Heart left ventricle (tissue), 16 donors: ENCODE data around the gene ZFYVE27. TPM values are rescaled to one million over a fixed set of nuclear protein-coding genes. Genes with fewer than 3 reads are reported as not detected.
A peak's percentile ranks its signal among the peaks of the same experiment; 100 is the strongest.

Experiments used
- ATAC-seq, 4 donors: fragments of 200-7000 bp; cut with Tn5 transposase; one replicate each; pipeline ENCODE4 v1.9.1; 2020 to 2022; ENCODE audit warnings: moderate library complexity in 4 of 4, mild to moderate bottlenecking in 3 of 4, moderate number of reproducible peaks in 1 of 4
- DNase-seq, 5 donors: peaks; one replicate each; pipeline ENCODE4 v3.0.0-alpha.2; 2020
- H3K27ac ChIP-seq, 12 donors: fragments of 200-600 bp; sonication (generic) in 4 of 12; one replicate each; pipeline versions ENCODE4 v1.5.0 to v1.8.0; 2016 to 2022; ENCODE audit warnings: mild to moderate bottlenecking in 2 of 12
- H3K27me3 ChIP-seq, 9 donors: fragments of 200-600 bp; sonication (generic) in 2 of 9; one replicate each; pipeline versions ENCODE4 v1.5.1 to v1.8.0; 2016 to 2022; ENCODE audit warnings: mild to moderate bottlenecking in 3 of 9
- H3K36me3 ChIP-seq, 9 donors: fragments of 200-600 bp; sonication (generic) in 2 of 9; one replicate each; pipeline versions ENCODE4 v1.5.0 to v1.8.0; 2018 to 2022; ENCODE audit warnings: mild to moderate bottlenecking in 2 of 9
- H3K4me1 ChIP-seq, 12 donors: fragments of 200-600 bp; sonication (generic) in 4 of 12; one replicate each; pipeline versions ENCODE4 v1.5.0 to v1.8.0; 2016 to 2022; ENCODE audit warnings: mild to moderate bottlenecking in 3 of 12
- H3K4me3 ChIP-seq, 12 donors: fragments of 200-600 bp; sonication (generic) in 4 of 12; one replicate each; pipeline versions ENCODE4 v1.5.0 to v1.8.0; 2017 to 2022; ENCODE audit warnings: mild to moderate bottlenecking in 9 of 12, moderate library complexity in 4 of 12
- H3K9me3 ChIP-seq, 12 donors: fragments of 200-600 bp; sonication (generic) in 4 of 12; one replicate each; pipeline versions ENCODE4 v1.5.0 to v1.8.0; 2016 to 2022; ENCODE audit warnings: mild to moderate bottlenecking in 1 of 12
- POLR2A ChIP-seq, 2 donors: fragments of 450-650 bp; IDR thresholded peaks; one replicate each; pipeline ENCODE4 v1.6.1; 2017; ENCODE audit warnings: antibody characterized with exemption in 2 of 2, mild to moderate bottlenecking in 2 of 2, moderate library complexity in 2 of 2
- WGBS, 4 donors: extraction: QIAGEN DNeasy Blood & Tissue Kit in 2 of 4; methylation state at CpG; one replicate each; pipeline versions ENCODE4 v1.1.5 to v1.1.7; 2013 to 2018; 5-methylcytosine and 5-hydroxymethylcytosine counted together
- intact Hi-C, 10 donors: fragments of 100-400 bp; cut with DNase I; formaldehyde crosslinking; loops; one replicate each; pipeline versions ENCODE4 v1.11.1 to v1.14.2; 2022
- polyA plus RNA-seq, 2 donors: library from polyadenylated mRNA; stranded (reverse); fragments of 200-250 nt; gene quantifications; one replicate each; pipeline ENCODE4 v1.2.3, GENCODE V29; 2013
- total RNA-seq, 9 donors: library from RNA; depleted of rRNA in 2 of 9; stranded (reverse); fragments of >200 nt in 2 of 9; fragmentation: NEBNext Ultra II Directional in 3 of 9; extraction: Animal tissue kit (Norgen Biotek cat#: 25700) in 3 of 9; gene quantifications; one replicate each; pipeline versions ENCODE4 v1.1.0 to v1.2.4, GENCODE V29; 2016 to 2023
- TF ChIP-seq, protein P1 (sequence below), 12 donors: fragments of 200-600 bp; sonication (generic) in 4 of 12; IDR thresholded peaks; one replicate each; pipeline versions ENCODE4 v1.5.0 to v1.8.0; 2018 to 2022; ENCODE audit warnings: antibody characterized with exemption in 12 of 12, mild to moderate bottlenecking in 5 of 12
- donor health status: ischemic (EF 13 %, LVEDD 7.1; RV severe dilation, severe dysfunction).
- donor health status: healthy with polysubstance abuse.
- donor health status: DM: no; HTN: yes; CAD: no.
- donor health status: DM: no; HTN: no; CAD: no.
- donor health status: ischemic (EF 25% LVEDD 6.9; RV normal size, moderate dysfunction).
- donor health status: ischemic (EF 25% LVEDD 5.7; RV mildly dilated, moderate dysfunction).
- donor health status: healthy.
- donor health status: DM: yes; HTN: yes; CAD: no.
- donor health status: ischemic (EF 35%, LVEDD 5.7; RV mildly dilated, moderate dysfunction).
- donor health status: nonischemic (EF 11% LVEDD 7.7; RV severe dilation, severe dysfunction).
- donor health status: DM: yes; HTN: yes; CAD: no.
- donor health status: PGD.
- donor health status: ischemic (EF 29% LVEDD 5.4; RV normal size, mild dysfunction).
- donor health status: nonischemic (EF 23%, LVEDD 6.1; RV moderate dilation, normal function).

Gene ZFYVE27
- total and polyA plus RNA-seq, 11 donors, result 7.3 to 28.5 (median 13.1) TPM

DNA sequence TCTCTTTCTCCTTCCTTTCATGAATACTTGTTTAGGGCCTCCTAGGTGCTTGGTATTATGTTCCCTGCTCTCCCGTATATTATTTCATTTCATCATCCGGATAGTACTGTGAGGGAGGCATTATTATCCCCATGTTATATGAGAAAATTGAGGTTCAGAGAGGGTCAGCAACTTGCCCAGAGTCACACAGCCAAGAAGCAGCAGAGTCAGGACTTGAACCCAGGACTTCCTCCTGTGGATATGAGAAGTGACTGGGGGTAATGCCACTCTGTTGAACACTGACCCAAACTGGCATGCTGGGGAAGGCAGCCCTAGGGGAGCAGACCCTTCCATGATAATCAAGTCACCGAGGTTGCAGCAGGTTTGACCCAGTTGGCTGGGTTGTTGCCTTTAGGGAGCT lies 43.0 kb downstream of the ZFYVE27 start:
- 92 to 97% (median 94%) methylated on average over 3 of the region's 3 CpGs for WGBS, 4 donors
- no peak for DNase-seq

DNA sequence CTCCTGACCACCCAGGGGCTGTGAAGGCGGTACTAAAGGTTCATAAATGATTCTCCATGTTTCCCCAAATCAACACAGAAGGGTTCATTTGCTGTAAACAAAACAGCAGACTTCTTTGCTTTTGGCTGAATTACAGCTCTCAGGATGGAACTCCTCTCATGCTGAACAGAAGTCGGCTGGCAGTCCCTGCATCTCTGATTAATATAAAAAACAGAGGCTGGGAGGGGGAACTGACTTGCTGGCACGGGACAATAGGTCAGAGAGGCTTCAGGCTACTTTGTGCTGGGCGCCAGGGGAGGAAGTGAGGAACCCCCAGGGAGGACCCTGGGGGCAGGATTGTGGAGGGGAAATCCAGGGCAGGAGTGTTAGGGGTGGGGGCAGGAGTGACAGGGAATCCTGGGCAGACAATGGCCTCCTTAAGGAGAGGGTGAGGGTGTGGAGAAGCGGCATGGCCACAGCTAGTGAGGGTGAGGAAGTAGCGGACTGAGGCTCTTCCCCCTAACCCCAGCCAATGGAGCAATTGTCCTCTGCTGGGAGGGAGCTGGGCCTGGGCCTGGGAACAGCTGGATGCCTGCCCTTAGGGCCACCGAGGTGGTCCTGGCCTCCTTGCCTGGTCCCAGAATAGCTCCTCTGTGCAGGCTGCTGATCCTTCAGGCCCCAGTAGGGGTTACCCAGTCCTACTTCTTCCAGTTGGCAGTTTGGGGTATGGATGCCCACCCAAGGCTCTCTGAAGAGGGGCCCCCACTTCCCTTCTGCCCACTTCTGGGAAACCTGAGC lies 44.1 kb downstream of the ZFYVE27 start:
- DNase-seq, result peak in 2 of 5 donors; percentile 29 to 49
- H3K4me1 ChIP-seq, result peaks cover 0 to 32% (median 14%) of the 10 kb centered on the region in 12 donors
- H3K9me3 ChIP-seq, result no peaks in the 10 kb centered on the region
- H3K36me3 ChIP-seq, result no peaks in the 10 kb centered on the region
- WGBS, 4 donors, result 34 to 49% (median 42%) methylated on average over 7 of the region's 7 CpGs
- no peak overlapping the region for H3K4me3 ChIP-seq
- H3K27me3 ChIP-seq, result no peaks in the 10 kb centered on the region
- peak in 3 of 4 donors; percentile 22 to 34 (median 34) for ATAC-seq
- TF ChIP-seq POLR2A (IDR thresholded peaks at IDR 0.05), result no peak
- TF ChIP-seq, protein P1, sequence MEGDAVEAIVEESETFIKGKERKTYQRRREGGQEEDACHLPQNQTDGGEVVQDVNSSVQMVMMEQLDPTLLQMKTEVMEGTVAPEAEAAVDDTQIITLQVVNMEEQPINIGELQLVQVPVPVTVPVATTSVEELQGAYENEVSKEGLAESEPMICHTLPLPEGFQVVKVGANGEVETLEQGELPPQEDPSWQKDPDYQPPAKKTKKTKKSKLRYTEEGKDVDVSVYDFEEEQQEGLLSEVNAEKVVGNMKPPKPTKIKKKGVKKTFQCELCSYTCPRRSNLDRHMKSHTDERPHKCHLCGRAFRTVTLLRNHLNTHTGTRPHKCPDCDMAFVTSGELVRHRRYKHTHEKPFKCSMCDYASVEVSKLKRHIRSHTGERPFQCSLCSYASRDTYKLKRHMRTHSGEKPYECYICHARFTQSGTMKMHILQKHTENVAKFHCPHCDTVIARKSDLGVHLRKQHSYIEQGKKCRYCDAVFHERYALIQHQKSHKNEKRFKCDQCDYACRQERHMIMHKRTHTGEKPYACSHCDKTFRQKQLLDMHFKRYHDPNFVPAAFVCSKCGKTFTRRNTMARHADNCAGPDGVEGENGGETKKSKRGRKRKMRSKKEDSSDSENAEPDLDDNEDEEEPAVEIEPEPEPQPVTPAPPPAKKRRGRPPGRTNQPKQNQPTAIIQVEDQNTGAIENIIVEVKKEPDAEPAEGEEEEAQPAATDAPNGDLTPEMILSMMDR (IDR thresholded peaks at IDR 0.05), result no peak
- peak overlapping the region in 6 of 12 donors; percentile 13 to 68 (median 24) for H3K27ac ChIP-seq
- intact Hi-C loops, result no loop called here

More for the DNA sequence above, 43.0 kb downstream of the ZFYVE27 start:
- no peaks in the 10 kb centered on the region for H3K27me3 ChIP-seq
- no peaks in the 10 kb centered on the region for H3K36me3 ChIP-seq
- no peaks in the 10 kb centered on the region for H3K9me3 ChIP-seq
- TF ChIP-seq, protein P1 (IDR thresholded peaks at IDR 0.05), result no peak
- TF ChIP-seq POLR2A (IDR thresholded peaks at IDR 0.05), result no peak
- no peak overlapping the region for H3K4me3 ChIP-seq
- intact Hi-C loops, result no loop called here
- no peak overlapping the region for H3K27ac ChIP-seq
- no peak for ATAC-seq
- H3K4me1 ChIP-seq, result peaks cover 0 to 32% (median 14%) of the 10 kb centered on the region in 12 donors

DNA sequence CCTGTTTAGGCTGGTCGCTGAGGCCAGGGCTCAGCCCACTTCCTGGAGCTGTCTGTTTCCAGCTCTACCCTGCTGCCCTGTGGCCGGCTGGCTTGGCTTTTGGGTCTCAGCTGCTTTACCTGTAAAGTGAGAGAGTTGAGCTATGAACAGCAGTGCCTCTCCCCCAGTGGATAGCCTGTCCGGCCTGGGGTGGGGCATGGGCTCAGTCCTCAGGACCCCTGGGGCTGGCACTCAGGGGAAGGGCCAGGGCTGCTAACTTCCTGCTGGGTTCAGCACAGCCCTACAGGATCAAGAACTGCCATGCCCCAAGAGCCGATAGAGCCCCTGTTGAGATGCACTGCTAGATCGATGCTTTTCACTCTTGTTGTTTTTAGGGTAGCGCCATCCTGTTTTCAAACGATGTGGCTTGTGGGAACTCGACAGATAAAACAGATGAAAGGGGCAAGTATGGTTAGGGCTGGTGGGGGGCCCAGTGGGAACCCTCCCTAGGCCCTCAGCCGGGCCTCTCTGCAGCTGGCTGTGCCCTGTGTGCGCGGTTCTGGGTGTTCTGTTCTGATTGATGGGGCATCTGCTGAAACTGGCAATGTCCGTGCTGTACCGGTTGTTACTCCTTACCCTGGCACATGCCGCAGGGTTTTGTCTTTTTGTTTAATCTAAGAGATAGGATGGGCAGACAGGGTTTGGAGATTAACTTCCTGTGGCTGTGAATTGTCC lies 44.8 kb downstream of the ZFYVE27 start:
- intact Hi-C loops, result no loop called here
- Histone ChIP-seq H3K27ac (peak overlapping the region in 6 of 12 donors; percentile 23 to 68 (median 34)), H3K4me3 (no peak overlapping the region), H3K9me3 (no peaks in the 10 kb centered on the region), H3K27me3 (no peaks in the 10 kb centered on the region), H3K4me1 (peaks cover 0 to 32% (median 14%) of the 10 kb centered on the region in 12 donors), H3K36me3 (no peaks in the 10 kb centered on the region)
- TF ChIP-seq, protein P1 (IDR thresholded peaks at IDR 0.05), result no peak
- no peak for TF ChIP-seq POLR2A (IDR thresholded peaks at IDR 0.05)
- DNase-seq (peak in 2 of 5 donors; percentile 24 to 47), ATAC-seq (peak in 3 of 4 donors; percentile 25 to 30 (median 28))
- 56 to 63% (median 60%) methylated on average over 12 to 14 of the region's 14 CpGs for WGBS, 4 donors
